Measurements from ENCODE around the gene IP6K1.

The IP6K1 gene

DNA sequence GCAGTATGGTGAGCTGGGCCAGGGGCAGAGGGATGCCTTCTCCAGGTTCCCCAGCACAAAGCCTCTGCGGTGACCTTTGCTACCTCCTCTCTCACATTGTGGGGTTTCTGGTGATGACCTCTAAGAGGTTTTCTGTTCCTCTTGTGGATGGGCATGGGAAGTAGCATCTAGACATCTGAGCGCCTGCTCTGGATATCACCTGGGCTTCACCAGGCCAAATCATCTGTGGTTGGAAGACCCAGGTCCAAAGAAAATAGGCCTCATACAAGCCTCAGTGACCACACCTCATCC lies 105.2 kb downstream of the IP6K1 start:
- Histone ChIP-seq H3K9me2 (ENCODE audit: low read depth, low read length) (no peaks in the 10 kb centered on the region), H3K27ac (ENCODE audit: low read depth, low read length, poor library complexity, severe bottlenecking) (no peak overlapping the region), H3K79me2 (ENCODE audit: insufficient read depth, low read length) (no peaks in the 10 kb centered on the region), H3K36me3 (ENCODE audit: insufficient read depth, low read length) (peaks cover 78% of the 10 kb centered on the region), H3F3A (ENCODE audit: insufficient read depth, low read length) (no peaks in the 10 kb centered on the region), H3K4me1 (ENCODE audit: insufficient read depth, low read length, severe bottlenecking) (no peaks in the 10 kb centered on the region), H4K20me1 (ENCODE audit: insufficient read depth, low read length) (no peaks in the 10 kb centered on the region), H3K9me3 (ENCODE audit: low read length) (no peaks in the 10 kb centered on the region), H3K27me3 (ENCODE audit: insufficient read depth, low read length) (no peaks in the 10 kb centered on the region), H2AFZ (ENCODE audit: low read length) (no peak overlapping the region), H3K4me2 (ENCODE audit: low read length) (no peak overlapping the region), H3K9ac (ENCODE audit: low read length) (no peak overlapping the region), H3K4me3 (ENCODE audit: low read depth, low read length, poor library complexity, severe bottlenecking) (no peak overlapping the region)
- TF ChIP-seq EZH2 (IDR thresholded peaks at IDR 0.05; ENCODE audit: borderline replicate concordance, low read length) (no peak), CTCF (IDR thresholded peaks at IDR 0.05; ENCODE audit: low read length) (no peak)

DNA sequence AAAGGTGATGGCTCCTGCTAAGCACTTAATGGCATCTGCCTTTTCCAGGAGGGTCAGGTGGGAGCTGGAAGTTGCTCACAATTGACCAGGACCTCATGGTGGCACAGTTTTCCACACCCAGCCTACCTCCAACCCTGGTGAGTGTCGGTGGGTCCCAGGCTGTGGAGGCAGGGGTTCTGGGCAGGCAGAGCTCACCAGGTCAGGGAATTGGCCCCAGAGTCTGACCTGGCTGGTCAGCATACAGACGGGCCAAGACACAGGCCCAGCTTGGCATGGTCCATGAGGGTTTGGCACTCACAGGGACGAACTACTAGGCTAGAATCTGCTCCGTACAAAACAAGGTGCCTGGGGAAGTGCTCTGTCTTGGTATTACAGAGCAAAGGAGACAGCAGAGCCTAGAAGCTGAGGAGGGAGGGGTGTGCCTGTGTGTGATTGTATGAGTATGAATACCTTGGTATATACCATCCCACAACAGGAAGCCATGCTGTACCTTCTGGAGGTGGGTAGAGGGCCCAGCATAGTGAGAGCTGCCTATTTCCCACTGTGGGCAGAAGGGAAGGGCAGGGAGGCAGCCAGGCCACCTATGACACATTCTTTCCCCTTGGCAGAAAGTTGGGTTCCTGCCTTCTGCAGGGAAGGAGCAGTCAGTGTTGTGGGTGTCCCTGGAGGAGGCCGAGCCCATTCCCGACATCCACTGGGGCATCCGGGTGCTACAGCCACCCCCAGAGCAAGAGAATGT lies 105.7 kb downstream of the IP6K1 start:
- H3F3A ChIP-seq (ENCODE audit: insufficient read depth, low read length), result no peaks in the 10 kb centered on the region
- H3K27ac ChIP-seq (ENCODE audit: low read depth, low read length, poor library complexity, severe bottlenecking), result no peak overlapping the region
- H4K20me1 ChIP-seq (ENCODE audit: insufficient read depth, low read length), result no peaks in the 10 kb centered on the region
- H3K79me2 ChIP-seq (ENCODE audit: insufficient read depth, low read length), result no peaks in the 10 kb centered on the region
- H3K36me3 ChIP-seq (ENCODE audit: insufficient read depth, low read length), result peaks cover 83% of the 10 kb centered on the region
- TF ChIP-seq EZH2 (IDR thresholded peaks at IDR 0.05; ENCODE audit: borderline replicate concordance, low read length) (no peak), CTCF (IDR thresholded peaks at IDR 0.05; ENCODE audit: low read length) (no peak)
- no peaks in the 10 kb centered on the region for H3K9me3 ChIP-seq (ENCODE audit: low read length)
- no peaks in the 10 kb centered on the region for H3K9me2 ChIP-seq (ENCODE audit: low read depth, low read length)
- no peaks in the 10 kb centered on the region for H3K27me3 ChIP-seq (ENCODE audit: insufficient read depth, low read length)
- no peaks in the 10 kb centered on the region for H3K4me1 ChIP-seq (ENCODE audit: insufficient read depth, low read length, severe bottlenecking)
- H3K9ac ChIP-seq (ENCODE audit: low read length), result no peak overlapping the region
- H2AFZ ChIP-seq (ENCODE audit: low read length), result no peak overlapping the region
- H3K4me2 ChIP-seq (ENCODE audit: low read length), result no peak overlapping the region
- H3K4me3 ChIP-seq (ENCODE audit: low read depth, low read length, poor library complexity, severe bottlenecking), result no peak overlapping the region

GRCh38 chr3:49675912-49676311 lies 110.4 kb downstream of the IP6K1 start:
- H3K27me3 ChIP-seq (ENCODE audit: insufficient read depth, low read length), result no peaks in the 10 kb centered on the region
- no peaks in the 10 kb centered on the region for H3K9me2 ChIP-seq (ENCODE audit: low read depth, low read length)
- no peaks in the 10 kb centered on the region for H3F3A ChIP-seq (ENCODE audit: insufficient read depth, low read length)
- H3K4me1 ChIP-seq (ENCODE audit: insufficient read depth, low read length, severe bottlenecking), result peaks cover 20% of the 10 kb centered on the region
- no peaks in the 10 kb centered on the region for H3K79me2 ChIP-seq (ENCODE audit: insufficient read depth, low read length)
- no peak overlapping the region; the same call in 1 of the 2 replicates for H3K9ac ChIP-seq (ENCODE audit: low read length)
- H3K4me3 ChIP-seq (ENCODE audit: low read depth, low read length, poor library complexity, severe bottlenecking), result no peak overlapping the region
- no peak overlapping the region for H3K27ac ChIP-seq (ENCODE audit: low read depth, low read length, poor library complexity, severe bottlenecking)
- H2AFZ ChIP-seq (ENCODE audit: low read length), result no peak overlapping the region
- H3K9me3 ChIP-seq (ENCODE audit: low read length), result no peaks in the 10 kb centered on the region
- H3K36me3 ChIP-seq (ENCODE audit: insufficient read depth, low read length), result peaks cover 53% of the 10 kb centered on the region
- H3K4me2 ChIP-seq (ENCODE audit: low read length), result no peak overlapping the region
- TF ChIP-seq EZH2 (IDR thresholded peaks at IDR 0.05; ENCODE audit: borderline replicate concordance, low read length), result no peak
- no peak for TF ChIP-seq CTCF (IDR thresholded peaks at IDR 0.05; ENCODE audit: low read length)
- no peaks in the 10 kb centered on the region for H4K20me1 ChIP-seq (ENCODE audit: insufficient read depth, low read length)

All from OCI-LY1 (cell line).